ENCODE results near the gene TTLL5.

DNA sequence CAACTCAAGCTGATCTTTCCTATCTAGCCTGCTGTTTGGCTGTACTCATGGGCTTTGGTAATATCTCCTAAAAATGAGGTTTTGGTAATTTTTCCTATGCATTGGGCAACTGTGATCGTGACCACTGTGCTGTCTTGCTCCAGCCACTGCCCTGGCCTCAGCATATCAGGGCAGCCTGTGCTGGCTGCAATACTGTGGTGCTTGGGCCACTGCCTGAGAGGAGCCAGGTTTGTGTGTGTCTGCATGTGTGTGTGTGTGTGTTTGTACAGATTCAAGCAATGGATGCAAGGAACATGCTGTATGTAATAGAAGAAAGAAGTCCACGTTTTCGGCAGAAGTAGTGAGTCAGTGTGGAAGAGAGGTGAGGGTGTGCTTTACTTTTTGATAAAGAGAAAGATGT lies 13.4 kb upstream of the TTLL5 start:
- TF ChIP-seq, protein P1, sequence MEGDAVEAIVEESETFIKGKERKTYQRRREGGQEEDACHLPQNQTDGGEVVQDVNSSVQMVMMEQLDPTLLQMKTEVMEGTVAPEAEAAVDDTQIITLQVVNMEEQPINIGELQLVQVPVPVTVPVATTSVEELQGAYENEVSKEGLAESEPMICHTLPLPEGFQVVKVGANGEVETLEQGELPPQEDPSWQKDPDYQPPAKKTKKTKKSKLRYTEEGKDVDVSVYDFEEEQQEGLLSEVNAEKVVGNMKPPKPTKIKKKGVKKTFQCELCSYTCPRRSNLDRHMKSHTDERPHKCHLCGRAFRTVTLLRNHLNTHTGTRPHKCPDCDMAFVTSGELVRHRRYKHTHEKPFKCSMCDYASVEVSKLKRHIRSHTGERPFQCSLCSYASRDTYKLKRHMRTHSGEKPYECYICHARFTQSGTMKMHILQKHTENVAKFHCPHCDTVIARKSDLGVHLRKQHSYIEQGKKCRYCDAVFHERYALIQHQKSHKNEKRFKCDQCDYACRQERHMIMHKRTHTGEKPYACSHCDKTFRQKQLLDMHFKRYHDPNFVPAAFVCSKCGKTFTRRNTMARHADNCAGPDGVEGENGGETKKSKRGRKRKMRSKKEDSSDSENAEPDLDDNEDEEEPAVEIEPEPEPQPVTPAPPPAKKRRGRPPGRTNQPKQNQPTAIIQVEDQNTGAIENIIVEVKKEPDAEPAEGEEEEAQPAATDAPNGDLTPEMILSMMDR (IDR thresholded peaks at IDR 0.05 in 2 of 3, conservative IDR thresholded peaks at IDR 0.05 in 1 of 3; ENCODE audit: control insufficient read depth in 2 of 3, extremely low read depth in 1 of 3, insufficient read depth in 1 of 3, low read depth in 3 of 3, low read length in 3 of 3): no peak
- TF ChIP-seq CEBPB (IDR thresholded peaks at IDR 0.05; ENCODE audit: borderline replicate concordance in 1 of 2, low read depth in 2 of 2, low read length in 2 of 2): no peak
- no peak for TF ChIP-seq HDGF (IDR thresholded peaks at IDR 0.05)
- TF ChIP-seq NR2C1 (IDR thresholded peaks at IDR 0.05): no peak
- no peak for TF ChIP-seq POLR2AphosphoS2 (IDR thresholded peaks at IDR 0.05; ENCODE audit: low read depth, low read length)
- no peak for TF ChIP-seq RFX5 (IDR thresholded peaks at IDR 0.05; ENCODE audit: low read depth, low read length)
- no peak for TF ChIP-seq EED (IDR thresholded peaks at IDR 0.05; ENCODE audit: low read depth)
- TF ChIP-seq POLR2AphosphoS5 (IDR thresholded peaks at IDR 0.05; ENCODE audit: low read length): no peak
- TF ChIP-seq REST (IDR thresholded peaks at IDR 0.05; ENCODE audit: low read depth, low read length): no peak
- TF ChIP-seq BCL11A (IDR thresholded peaks at IDR 0.05; ENCODE audit: low read depth, low read length): no peak
- no peak for TF ChIP-seq TAF1 (IDR thresholded peaks at IDR 0.05; ENCODE audit: borderline replicate concordance, low read depth, low read length)
- no peak for TF ChIP-seq POLR2A (IDR thresholded peaks at IDR 0.05; ENCODE audit: low read depth, low read length)
- TF ChIP-seq ATF2 (IDR thresholded peaks at IDR 0.05; ENCODE audit: low read length): no peak
